SK-N-SH treated with all-trans-retinoic acid at 6 μM for 48 hours (cell line): ENCODE results near the gene PGAM5.

ENCODE experiments used
- ATAC-seq: fragments of 200-7000 bp; cut with Tn5 transposase; 3 replicates; pipeline ENCODE4 v1.9.1; 2020; ENCODE audit warnings: mild to moderate bottlenecking, moderate library complexity
- BACH2 ChIP-seq: fragments of 250-450 bp; sonication (Bioruptor Pico); IDR thresholded peaks from 2 replicates; pipeline ENCODE4 v1.9.0; 2021; ENCODE audit warnings: mild to moderate bottlenecking, borderline replicate concordance
- CSDC2 ChIP-seq: fragments of 250-450 bp; sonication (Bioruptor Pico); IDR thresholded peaks from 2 replicates; pipeline ENCODE4 v1.5.0; 2020; ENCODE audit warnings: mild to moderate bottlenecking, moderate library complexity
- ESRRG ChIP-seq: fragments of 250-450 bp; sonication (Bioruptor Pico); IDR thresholded peaks from 2 replicates; pipeline ENCODE4 v1.6.1; 2021; ENCODE audit warnings: mild to moderate bottlenecking
- GLIS3 ChIP-seq: fragments of 250-450 bp; sonication (Bioruptor Pico); IDR thresholded peaks from 2 replicates; pipeline ENCODE4 v1.5.0; 2020; ENCODE audit warnings: mild to moderate bottlenecking, moderate library complexity
- ISL1 ChIP-seq: fragments of 250-450 bp; sonication (Bioruptor Pico); IDR thresholded peaks from 2 replicates; pipeline ENCODE4 v2.1.2; 2022; ENCODE audit warnings: mild to moderate bottlenecking, moderate library complexity
- OSR1 ChIP-seq: fragments of 250-450 bp; sonication (Bioruptor Pico); IDR thresholded peaks from 2 replicates; pipeline ENCODE4 v1.8.0; 2022; ENCODE audit warnings: moderate library complexity, mild to moderate bottlenecking, inconsistent platforms
- PATZ1 ChIP-seq: fragments of 250-450 bp; sonication (Bioruptor Pico); IDR thresholded peaks from 2 replicates; pipeline ENCODE4 v1.8.0; 2020; ENCODE audit warnings: mild to moderate bottlenecking, moderate library complexity, borderline replicate concordance
- POU6F1 ChIP-seq: fragments of 250-450 bp; sonication (Bioruptor Pico); IDR thresholded peaks from 2 replicates; pipeline ENCODE4 v1.8.0; 2021; ENCODE audit warnings: low read depth, mild to moderate bottlenecking, moderate library complexity, borderline replicate concordance
- PPARA ChIP-seq: fragments of 250-450 bp; sonication (Bioruptor Pico); IDR thresholded peaks from 2 replicates; pipeline ENCODE4 v1.5.0; 2020; ENCODE audit warnings: mild to moderate bottlenecking, borderline replicate concordance
- SNAI2 ChIP-seq: fragments of 250-450 bp; sonication (Bioruptor Pico); IDR thresholded peaks from 2 replicates; pipeline ENCODE4 v1.5.0; 2020; ENCODE audit warnings: mild to moderate bottlenecking, moderate library complexity
- TCF4 ChIP-seq: fragments of 250-450 bp; sonication (Bioruptor Pico); IDR thresholded peaks from 2 replicates; pipeline ENCODE4 v1.8.0; 2021; ENCODE audit warnings: mild to moderate bottlenecking, moderate library complexity, borderline replicate concordance
- TOX ChIP-seq: fragments of 250-450 bp; sonication (Bioruptor Pico); IDR thresholded peaks from 2 replicates; pipeline ENCODE4 v1.8.0; 2021; ENCODE audit warnings: mild to moderate bottlenecking, moderate library complexity, borderline replicate concordance
- TSHZ2 ChIP-seq: fragments of 250-450 bp; sonication (Bioruptor Pico); IDR thresholded peaks from 2 replicates; pipeline ENCODE4 v1.5.0; 2020; ENCODE audit warnings: mild to moderate bottlenecking, moderate library complexity
- ZFP30 ChIP-seq: fragments of 450-650 bp; formaldehyde crosslinking; IDR thresholded peaks from 2 replicates; pipeline ENCODE4 v1.5.0; 2022; ENCODE audit warnings: mild to moderate bottlenecking, moderate library complexity
- ZNF565 ChIP-seq: fragments of 450-650 bp; formaldehyde crosslinking; conservative IDR thresholded peaks from 2 replicates; pipeline ENCODE4 v1.5.0; 2020; ENCODE audit warnings: low read depth, mild to moderate bottlenecking, moderate library complexity
- ZNF8 ChIP-seq: fragments of 450-650 bp; formaldehyde crosslinking; IDR thresholded peaks from 2 replicates; pipeline ENCODE4 v1.5.0; 2020; ENCODE audit warnings: mild to moderate bottlenecking, moderate library complexity
- TF ChIP-seq, protein P1 (sequence below): fragments of 250-450 bp; sonication (Bioruptor Pico); IDR thresholded peaks from 2 replicates; pipeline ENCODE4 v1.5.1; 2021; ENCODE audit warnings: mild to moderate bottlenecking, moderate library complexity
- TF ChIP-seq, protein P2 (sequence below): fragments of 250-450 bp; sonication (Bioruptor Pico); IDR thresholded peaks from 2 replicates; pipeline ENCODE4 v1.5.1; 2020; ENCODE audit warnings: low read depth, mild to moderate bottlenecking, moderate library complexity

PGAM5 gene

GRCh38 chr12:132710405-132711079 is at the start of gene PGAM5:
Gene PGAM5 (plus strand): TSS chr12:132710842. CDS start chr12:132710877, 35 bp downstream.
- 0 out of 2 replicates have a peak, but pooled peaks have one; percentile 37 for TF ChIP-seq SNAI2 (CRISPR knock-in tag)
- no peak for TF ChIP-seq ISL1 (CRISPR knock-in tag)
- ATAC-seq = peak; percentile 91

- ATAC-seq = no peak
These were observed 49.6 kb upstream of the PGAM5 start for GRCh38 chr12:132660996-132661395.

DNA sequence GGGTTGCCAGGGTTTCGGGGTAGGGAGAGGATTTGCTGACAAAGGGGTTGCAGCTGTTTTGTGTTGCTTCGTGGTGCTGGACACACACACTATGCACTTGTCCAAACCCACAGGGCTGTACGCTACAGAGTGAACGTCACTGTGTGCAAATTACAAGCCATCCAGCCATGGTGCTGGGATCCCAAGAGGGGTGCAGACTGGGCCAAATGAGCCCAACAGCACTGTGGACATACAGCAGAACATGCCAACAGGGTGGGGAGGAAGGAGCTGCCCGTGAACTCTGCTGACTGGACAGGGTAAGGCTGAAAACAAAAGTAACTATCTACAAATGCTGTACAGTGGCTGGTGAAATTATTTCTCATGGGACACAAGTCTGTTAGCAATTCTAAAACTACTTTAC is 48.7 kb upstream of the PGAM5 start:
- no peak for TF ChIP-seq TCF4 (CRISPR knock-in tag)
- no peak for TF ChIP-seq ESRRG (CRISPR knock-in tag)
- TF ChIP-seq, protein P1, sequence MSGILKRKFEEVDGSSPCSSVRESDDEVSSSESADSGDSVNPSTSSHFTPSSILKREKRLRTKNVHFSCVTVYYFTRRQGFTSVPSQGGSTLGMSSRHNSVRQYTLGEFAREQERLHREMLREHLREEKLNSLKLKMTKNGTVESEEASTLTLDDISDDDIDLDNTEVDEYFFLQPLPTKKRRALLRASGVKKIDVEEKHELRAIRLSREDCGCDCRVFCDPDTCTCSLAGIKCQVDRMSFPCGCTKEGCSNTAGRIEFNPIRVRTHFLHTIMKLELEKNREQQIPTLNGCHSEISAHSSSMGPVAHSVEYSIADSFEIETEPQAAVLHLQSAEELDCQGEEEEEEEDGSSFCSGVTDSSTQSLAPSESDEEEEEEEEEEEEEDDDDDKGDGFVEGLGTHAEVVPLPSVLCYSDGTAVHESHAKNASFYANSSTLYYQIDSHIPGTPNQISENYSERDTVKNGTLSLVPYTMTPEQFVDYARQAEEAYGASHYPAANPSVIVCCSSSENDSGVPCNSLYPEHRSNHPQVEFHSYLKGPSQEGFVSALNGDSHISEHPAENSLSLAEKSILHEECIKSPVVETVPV = no peak
- no peak for TF ChIP-seq ZNF565 (CRISPR knock-in tag)
- no peak for TF ChIP-seq TOX (CRISPR knock-in tag)
- TF ChIP-seq BACH2 = no peak
- TF ChIP-seq GLIS3 (CRISPR knock-in tag) = no peak
- TF ChIP-seq PPARA (CRISPR knock-in tag) = no peak
- no peak for TF ChIP-seq POU6F1 (CRISPR knock-in tag)
- no peak for TF ChIP-seq SNAI2 (CRISPR knock-in tag)
- no peak for TF ChIP-seq ZNF8
- TF ChIP-seq ZFP30 (CRISPR knock-in tag) = no peak
- no peak for TF ChIP-seq PATZ1 (CRISPR knock-in tag)
- no peak for TF ChIP-seq ISL1 (CRISPR knock-in tag)
- TF ChIP-seq CSDC2 (CRISPR knock-in tag) = no peak
- no peak for TF ChIP-seq TSHZ2 (CRISPR knock-in tag)
- TF ChIP-seq, protein P2, sequence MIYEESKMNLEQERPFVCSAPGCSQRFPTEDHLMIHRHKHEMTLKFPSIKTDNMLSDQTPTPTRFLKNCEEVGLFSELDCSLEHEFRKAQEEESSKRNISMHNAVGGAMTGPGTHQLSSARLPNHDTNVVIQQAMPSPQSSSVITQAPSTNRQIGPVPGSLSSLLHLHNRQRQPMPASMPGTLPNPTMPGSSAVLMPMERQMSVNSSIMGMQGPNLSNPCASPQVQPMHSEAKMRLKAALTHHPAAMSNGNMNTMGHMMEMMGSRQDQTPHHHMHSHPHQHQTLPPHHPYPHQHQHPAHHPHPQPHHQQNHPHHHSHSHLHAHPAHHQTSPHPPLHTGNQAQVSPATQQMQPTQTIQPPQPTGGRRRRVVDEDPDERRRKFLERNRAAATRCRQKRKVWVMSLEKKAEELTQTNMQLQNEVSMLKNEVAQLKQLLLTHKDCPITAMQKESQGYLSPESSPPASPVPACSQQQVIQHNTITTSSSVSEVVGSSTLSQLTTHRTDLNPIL = no peak
- no peak for ATAC-seq

More at GRCh38 chr12:132660996-132661395, 49.6 kb upstream of the PGAM5 start:
- no peak for TF ChIP-seq OSR1 (CRISPR knock-in tag)
- TF ChIP-seq, all 23 proteins: peak for 0
